Bone marrow (tissue), 2 donors: ENCODE measurements around the gene SFXN5.
"Not testable (repeated sequence)": the region's sequence is repeated elsewhere in the genome, so short reads cannot be mapped to it uniquely, and the experiment has no call there.

ENCODE experiments used
- DNase-seq, 2 donors: peaks; one replicate each; lab custom pipeline; 2025; lab: John Stamatoyannopoulos, UW

SFXN5 gene

GRCh38 chr2:72921853-72922252, 149.7 kb downstream of the SFXN5 start:
- DNase-seq, result no peak

GRCh38 chr2:72921088-72921851, 150.2 kb downstream of the SFXN5 start:
- DNase-seq, result no peak

GRCh38 chr2:72920318-72921087, 151.0 kb downstream of the SFXN5 start:
- DNase-seq, result no peak

- no peak for DNase-seq
These were observed 151.8 kb downstream of the SFXN5 start for GRCh38 chr2:72919414-72920317.

- DNase-seq, result no peak
These were observed 153.5 kb downstream of the SFXN5 start for GRCh38 chr2:72917877-72918553.

- peak in 1 of 2 donors; percentile 19 for DNase-seq
These were observed 154.2 kb downstream of the SFXN5 start, which contains the start of gene EMX1 for GRCh38 chr2:72917138-72917876. EMX1 (plus strand) TSS chr2:72917519; CDS start chr2:72917853, 334 bp downstream.

GRCh38 chr2:72916743-72917137, 154.8 kb downstream of the SFXN5 start:
- no peak for DNase-seq

GRCh38 chr2:72915907-72916742, 155.4 kb downstream of the SFXN5 start:
- no peak for DNase-seq

GRCh38 chr2:72915320-72915906, 156.1 kb downstream of the SFXN5 start:
- no peak for DNase-seq

GRCh38 chr2:72914589-72915319, 156.8 kb downstream of the SFXN5 start:
- no peak for DNase-seq

- DNase-seq, result no peak
These were observed 157.3 kb downstream of the SFXN5 start for GRCh38 chr2:72914206-72914559.

- no peak for DNase-seq
These were observed 157.9 kb downstream of the SFXN5 start for GRCh38 chr2:72913486-72914205.

GRCh38 chr2:72911256-72911655, 160.3 kb downstream of the SFXN5 start:
- no peak for DNase-seq

- no peak for DNase-seq
These were observed 162.8 kb downstream of the SFXN5 start for GRCh38 chr2:72908741-72909140.

- not testable (repeated sequence) for DNase-seq
These were observed 164.1 kb downstream of the SFXN5 start for GRCh38 chr2:72907369-72907768.

- DNase-seq, result no peak
These were observed 170.1 kb downstream of the SFXN5 start for GRCh38 chr2:72901426-72901825.

- DNase-seq, result no peak
These were observed 171.2 kb downstream of the SFXN5 start for GRCh38 chr2:72900191-72900825.

GRCh38 chr2:72898585-72898906, 173.0 kb downstream of the SFXN5 start:
- DNase-seq, result no peak
